ENCODE results near the gene LAMA2. TPM values are rescaled to one million over a fixed set of nuclear protein-coding genes. Genes with fewer than 3 reads are reported as not detected.

LAMA2 gene
- total RNA-seq, 1 donor from 2014 or later: 0.27 TPM

- Mint-ChIP-seq H3K4me1 (no peaks in the 10 kb centered on the region), H3K36me3 (ENCODE audit: low read depth) (no peaks in the 10 kb centered on the region), H3K27ac (no peak overlapping the region), H3K4me3 (no peak overlapping the region), H3K27me3 (no peaks in the 10 kb centered on the region), H3K9me3 (no peaks in the 10 kb centered on the region)
- TF ChIP-seq, protein P1, sequence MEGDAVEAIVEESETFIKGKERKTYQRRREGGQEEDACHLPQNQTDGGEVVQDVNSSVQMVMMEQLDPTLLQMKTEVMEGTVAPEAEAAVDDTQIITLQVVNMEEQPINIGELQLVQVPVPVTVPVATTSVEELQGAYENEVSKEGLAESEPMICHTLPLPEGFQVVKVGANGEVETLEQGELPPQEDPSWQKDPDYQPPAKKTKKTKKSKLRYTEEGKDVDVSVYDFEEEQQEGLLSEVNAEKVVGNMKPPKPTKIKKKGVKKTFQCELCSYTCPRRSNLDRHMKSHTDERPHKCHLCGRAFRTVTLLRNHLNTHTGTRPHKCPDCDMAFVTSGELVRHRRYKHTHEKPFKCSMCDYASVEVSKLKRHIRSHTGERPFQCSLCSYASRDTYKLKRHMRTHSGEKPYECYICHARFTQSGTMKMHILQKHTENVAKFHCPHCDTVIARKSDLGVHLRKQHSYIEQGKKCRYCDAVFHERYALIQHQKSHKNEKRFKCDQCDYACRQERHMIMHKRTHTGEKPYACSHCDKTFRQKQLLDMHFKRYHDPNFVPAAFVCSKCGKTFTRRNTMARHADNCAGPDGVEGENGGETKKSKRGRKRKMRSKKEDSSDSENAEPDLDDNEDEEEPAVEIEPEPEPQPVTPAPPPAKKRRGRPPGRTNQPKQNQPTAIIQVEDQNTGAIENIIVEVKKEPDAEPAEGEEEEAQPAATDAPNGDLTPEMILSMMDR (IDR thresholded peaks at IDR 0.05): no peak
- no peak for DNase-seq
- ChIA-PET CTCF (no interaction called here), POLR2A (no interaction called here)
- intact Hi-C loops (cut with micrococcal nuclease): no loop called here
- no peak for ATAC-seq (ENCODE audit: low read depth)
These were observed 126.9 kb downstream of the LAMA2 start for GRCh38 chr6:129009851-129010250.

DNA sequence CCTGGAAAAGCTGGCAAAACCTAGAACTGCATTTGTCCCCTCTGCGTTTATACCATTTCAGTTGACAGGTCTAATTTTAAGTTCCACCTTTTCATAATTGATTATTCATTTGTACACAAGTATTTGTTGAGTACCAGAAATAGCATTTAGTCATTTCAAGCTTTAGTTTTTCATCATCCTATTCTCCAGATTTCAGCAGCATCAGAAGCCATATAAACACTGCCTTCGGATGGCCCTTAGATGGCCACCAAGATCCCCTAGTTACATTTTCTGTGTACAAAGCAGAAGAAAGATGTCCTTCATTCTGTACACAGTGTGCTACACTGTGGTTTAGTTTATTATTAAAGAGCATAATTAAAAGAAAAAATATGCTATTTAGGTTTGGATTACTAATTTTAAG is 131.4 kb downstream of the LAMA2 start:
- ChIA-PET CTCF (no interaction called here), POLR2A (no interaction called here)
- Mint-ChIP-seq H3K4me3 (no peak overlapping the region), H3K27ac (no peak overlapping the region), H3K4me1 (no peaks in the 10 kb centered on the region), H3K27me3 (no peaks in the 10 kb centered on the region), H3K9me3 (peaks cover 2% of the 10 kb centered on the region), H3K36me3 (ENCODE audit: low read depth) (no peaks in the 10 kb centered on the region)
- TF ChIP-seq, protein P1 (IDR thresholded peaks at IDR 0.05): no peak
- ATAC-seq (ENCODE audit: low read depth) (no peak), DNase-seq (no peak)
- intact Hi-C loops (cut with micrococcal nuclease): no loop called here

GRCh38 chr6:129015721-129016120 is 132.8 kb downstream of the LAMA2 start:
- Mint-ChIP-seq H3K36me3 (ENCODE audit: low read depth) (no peaks in the 10 kb centered on the region), H3K27ac (no peak overlapping the region), H3K27me3 (no peaks in the 10 kb centered on the region), H3K9me3 (peaks cover 4% of the 10 kb centered on the region), H3K4me1 (no peaks in the 10 kb centered on the region), H3K4me3 (no peak overlapping the region)
- intact Hi-C loops (cut with micrococcal nuclease): no loop called here
- no peak for DNase-seq
- POLR2A ChIA-PET: no interaction called here
- CTCF ChIA-PET: no interaction called here
- TF ChIP-seq, protein P1 (IDR thresholded peaks at IDR 0.05): no peak
- ATAC-seq (ENCODE audit: low read depth): no peak

DNA sequence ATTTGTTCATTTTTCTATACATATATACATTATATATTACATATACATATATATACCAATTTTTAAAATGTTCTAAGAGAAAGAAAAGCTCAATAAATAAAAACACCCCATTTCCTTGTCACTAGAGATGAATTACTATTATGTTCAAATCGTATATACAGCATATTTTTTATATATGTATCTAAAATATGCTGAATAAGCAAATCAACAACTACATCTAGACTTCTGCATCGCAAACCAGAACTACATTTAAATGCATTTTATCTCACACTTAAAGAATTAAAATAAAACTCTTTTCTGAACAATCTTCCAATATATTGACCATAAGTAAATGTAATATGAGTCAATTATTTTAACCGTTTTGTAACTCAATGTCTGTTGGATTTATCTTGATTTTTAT is 133.9 kb downstream of the LAMA2 start:
- ChIA-PET CTCF (no interaction called here), POLR2A (no interaction called here)
- TF ChIP-seq, protein P1 (IDR thresholded peaks at IDR 0.05): no peak
- DNase-seq: no peak
- Mint-ChIP-seq H3K27me3 (no peaks in the 10 kb centered on the region), H3K36me3 (ENCODE audit: low read depth) (no peaks in the 10 kb centered on the region), H3K9me3 (peaks cover 4% of the 10 kb centered on the region), H3K4me3 (no peak overlapping the region), H3K27ac (no peak overlapping the region), H3K4me1 (no peaks in the 10 kb centered on the region)
- intact Hi-C loops (cut with micrococcal nuclease): no loop called here
- ATAC-seq (ENCODE audit: low read depth): no peak

DNA sequence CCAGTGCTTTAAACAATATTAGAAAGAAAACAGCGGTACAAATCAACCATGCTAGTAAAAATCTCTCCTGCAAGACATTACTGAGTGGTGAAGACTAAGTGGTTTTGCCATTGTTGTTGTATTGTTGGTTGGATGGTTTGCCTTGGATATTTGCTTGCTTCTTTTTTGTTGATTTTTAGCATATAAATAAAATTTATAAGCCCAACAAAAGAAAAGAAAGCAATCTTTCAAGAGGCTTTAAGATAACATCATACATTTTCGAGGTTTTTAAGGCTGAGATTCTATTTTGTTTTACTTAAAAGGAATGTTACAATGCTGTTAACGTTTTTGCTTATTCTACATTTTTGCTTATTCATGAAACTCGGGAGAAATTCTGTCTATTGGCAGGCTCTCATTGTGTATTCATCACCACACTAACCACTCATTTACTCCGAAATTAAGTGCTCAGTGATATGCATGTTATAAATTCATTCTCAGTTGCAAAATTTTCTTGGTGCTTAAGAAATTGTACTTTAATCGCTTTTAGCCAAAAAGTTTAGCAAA is 139.1 kb downstream of the LAMA2 start:
- ATAC-seq (ENCODE audit: low read depth) (no peak), DNase-seq (no peak)
- Mint-ChIP-seq H3K4me1 (no peaks in the 10 kb centered on the region), H3K27me3 (no peaks in the 10 kb centered on the region), H3K36me3 (ENCODE audit: low read depth) (no peaks in the 10 kb centered on the region), H3K4me3 (no peak overlapping the region), H3K9me3 (peaks cover 4% of the 10 kb centered on the region), H3K27ac (no peak overlapping the region)
- intact Hi-C loops (cut with micrococcal nuclease): no loop called here
- TF ChIP-seq, protein P1 (IDR thresholded peaks at IDR 0.05): no peak
- ChIA-PET CTCF (no interaction called here), POLR2A (no interaction called here)
